ENCODE data around the gene ZBTB1.

Gene ZBTB1, protein sequence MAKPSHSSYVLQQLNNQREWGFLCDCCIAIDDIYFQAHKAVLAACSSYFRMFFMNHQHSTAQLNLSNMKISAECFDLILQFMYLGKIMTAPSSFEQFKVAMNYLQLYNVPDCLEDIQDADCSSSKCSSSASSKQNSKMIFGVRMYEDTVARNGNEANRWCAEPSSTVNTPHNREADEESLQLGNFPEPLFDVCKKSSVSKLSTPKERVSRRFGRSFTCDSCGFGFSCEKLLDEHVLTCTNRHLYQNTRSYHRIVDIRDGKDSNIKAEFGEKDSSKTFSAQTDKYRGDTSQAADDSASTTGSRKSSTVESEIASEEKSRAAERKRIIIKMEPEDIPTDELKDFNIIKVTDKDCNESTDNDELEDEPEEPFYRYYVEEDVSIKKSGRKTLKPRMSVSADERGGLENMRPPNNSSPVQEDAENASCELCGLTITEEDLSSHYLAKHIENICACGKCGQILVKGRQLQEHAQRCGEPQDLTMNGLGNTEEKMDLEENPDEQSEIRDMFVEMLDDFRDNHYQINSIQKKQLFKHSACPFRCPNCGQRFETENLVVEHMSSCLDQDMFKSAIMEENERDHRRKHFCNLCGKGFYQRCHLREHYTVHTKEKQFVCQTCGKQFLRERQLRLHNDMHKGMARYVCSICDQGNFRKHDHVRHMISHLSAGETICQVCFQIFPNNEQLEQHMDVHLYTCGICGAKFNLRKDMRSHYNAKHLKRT

DNA sequence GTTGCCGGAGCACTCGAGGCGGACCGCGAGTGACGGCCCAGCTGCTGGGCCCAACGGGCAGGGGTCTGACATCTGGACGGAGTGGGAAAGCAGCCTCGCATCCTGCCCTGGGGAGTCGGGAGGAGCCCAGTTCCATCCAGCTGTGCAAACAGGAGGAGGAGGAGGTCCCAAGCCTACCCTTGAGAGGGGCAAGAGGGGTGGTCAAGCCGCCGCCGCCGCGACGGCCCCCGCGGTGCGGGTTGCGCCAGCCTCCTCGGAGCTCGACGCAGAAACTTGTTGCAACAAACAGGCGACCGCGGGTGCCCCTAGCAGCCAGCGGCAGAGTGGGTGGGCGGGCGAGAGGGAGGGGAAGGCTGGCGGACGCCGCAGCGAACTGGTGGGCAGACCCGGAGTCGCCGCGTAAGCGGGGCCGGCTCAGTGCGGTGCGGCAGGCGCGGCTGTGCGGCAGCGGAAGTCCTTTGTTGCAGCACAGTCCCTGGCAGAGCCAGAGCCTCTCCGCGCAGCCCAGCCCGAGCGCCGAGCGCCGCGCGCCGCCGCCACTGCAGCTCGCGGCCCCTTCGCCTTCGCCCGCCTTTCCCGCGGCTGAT is at the start of gene ZBTB1:
TSS of gene ZBTB1 (plus strand) at position 461 of the 587 bp plus-strand sequence. CDS start 16,735 bp downstream, outside the sequence.
- DNase-seq = peak; percentile 85 to 95

DNA sequence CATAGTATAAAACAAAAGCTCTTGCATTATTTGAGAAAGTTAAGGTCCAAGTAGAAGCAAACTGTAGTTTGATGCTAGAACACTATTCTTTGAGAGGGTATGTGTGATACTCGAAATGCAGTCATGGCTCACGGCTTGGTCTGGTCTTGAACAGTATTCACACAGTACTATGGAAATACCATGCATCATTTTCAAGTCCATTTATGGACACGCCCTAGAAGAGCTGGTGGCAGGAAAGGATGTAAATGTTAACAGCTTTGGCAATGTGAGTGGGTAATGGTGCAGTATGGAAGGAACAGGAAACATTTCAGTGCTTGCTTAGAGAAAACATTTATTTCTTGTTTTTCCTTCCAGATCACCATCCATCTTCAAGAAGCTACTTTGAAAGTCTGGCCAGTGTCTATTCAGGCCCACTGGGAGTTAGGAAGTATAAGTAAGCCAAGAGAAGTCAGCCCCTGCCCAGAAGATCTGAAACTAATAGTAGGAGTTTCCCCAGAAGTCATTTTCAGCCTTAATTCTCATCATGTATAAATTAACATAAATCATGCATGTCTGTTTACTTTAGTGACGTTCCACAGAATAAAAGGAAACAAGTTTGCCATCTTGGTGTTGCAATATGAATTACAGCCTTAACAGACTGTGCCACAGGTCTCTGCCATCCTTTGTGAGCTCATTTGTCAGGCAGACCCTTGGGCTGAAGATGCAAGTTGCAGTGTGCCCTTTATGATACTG is 45.0 kb upstream of the ZBTB1 start:
- DNase-seq = no peak

- DNase-seq = no peak
Observed at GRCh38 chr14:64461221-64461620, 43.3 kb upstream of the ZBTB1 start.

DNA sequence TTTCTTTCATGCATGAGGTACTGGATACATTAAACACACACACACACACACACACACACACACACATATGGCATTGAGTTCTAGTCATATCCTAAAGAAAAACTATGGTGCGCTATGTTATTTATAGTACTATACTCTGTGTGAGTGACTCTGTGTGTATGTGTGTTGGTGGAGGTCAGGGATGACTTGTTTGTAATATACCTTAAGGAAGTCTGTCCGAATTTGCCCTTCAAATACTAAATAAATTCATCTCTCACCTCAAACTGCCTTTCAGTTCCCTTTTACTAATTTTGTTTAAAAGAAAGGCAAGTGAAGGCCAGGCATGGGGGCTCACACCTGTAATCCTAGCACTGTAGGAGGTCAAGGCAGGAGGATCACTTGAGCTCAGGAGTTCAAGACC is 41.4 kb upstream of the ZBTB1 start:
- no peak for DNase-seq

DNA sequence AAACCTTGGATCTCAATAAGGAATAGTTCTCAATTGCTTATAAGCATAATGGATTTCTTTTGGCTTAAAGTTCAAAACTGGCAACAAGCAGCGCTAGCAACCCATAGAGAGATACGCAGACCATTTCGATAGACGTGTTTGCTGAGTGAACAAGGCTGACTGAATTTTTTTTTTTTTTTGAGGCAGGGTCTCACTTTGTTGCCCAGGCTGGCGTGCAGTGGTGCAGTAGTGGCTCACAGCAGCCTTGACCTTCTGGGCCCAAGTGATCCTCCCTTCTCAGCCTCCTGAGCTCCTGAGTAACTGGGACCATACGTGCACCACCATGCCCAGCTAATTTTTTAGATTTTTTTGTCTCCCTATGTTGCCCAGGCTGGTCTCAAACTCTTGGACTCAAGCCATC is 40.7 kb upstream of the ZBTB1 start:
- no peak for DNase-seq

- DNase-seq = no peak
Observed at GRCh38 chr14:64464651-64465050, 39.9 kb upstream of the ZBTB1 start.

- no peak for DNase-seq
Observed at GRCh38 chr14:64465191-64465822, 39.3 kb upstream of the ZBTB1 start, which contains the start of gene AKAP5. TSS of gene AKAP5 (plus strand) at chr14:64465499. CDS start at chr14:64468395, 2,896 bp downstream.

DNA sequence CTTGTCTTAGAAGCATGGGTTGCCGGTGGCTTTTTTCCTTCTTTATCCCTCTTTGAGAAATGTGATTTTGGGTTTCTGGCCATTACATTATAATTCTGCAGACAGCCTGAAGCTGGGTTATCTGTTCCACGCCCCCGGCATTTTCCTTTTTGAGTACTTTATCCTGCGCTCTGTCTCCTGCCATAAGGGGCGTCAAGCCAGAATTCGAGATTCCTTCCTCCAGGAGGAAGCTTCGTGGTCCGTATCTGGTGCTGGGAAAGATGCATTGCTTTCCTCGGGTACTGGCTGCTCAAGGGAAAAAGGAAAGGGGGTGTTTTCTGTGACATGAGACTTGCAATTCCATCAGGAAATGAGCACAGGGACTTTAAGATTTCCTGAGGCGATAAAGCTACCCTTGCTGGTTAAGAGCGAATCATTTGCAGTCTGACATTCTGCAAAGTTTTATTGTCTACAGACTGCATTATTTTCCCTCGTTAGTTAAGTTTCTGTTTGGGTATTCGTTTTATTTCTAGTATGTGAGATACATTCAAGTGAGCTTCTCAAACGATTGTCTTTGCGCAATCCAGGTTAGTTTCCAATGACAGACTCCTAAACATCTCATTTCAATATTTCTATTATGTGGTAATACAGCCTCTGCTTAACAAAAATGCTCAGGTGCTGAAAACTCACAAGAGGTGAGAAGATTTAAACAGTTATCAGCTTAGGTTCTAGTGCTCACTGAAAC is 38.6 kb upstream of the ZBTB1 start:
- DNase-seq = peak in 1 of 2 donors; percentile 15

GRCh38 chr14:64467101-64467500 is 37.5 kb upstream of the ZBTB1 start:
- peak; percentile 60 to 78 for DNase-seq

DNA sequence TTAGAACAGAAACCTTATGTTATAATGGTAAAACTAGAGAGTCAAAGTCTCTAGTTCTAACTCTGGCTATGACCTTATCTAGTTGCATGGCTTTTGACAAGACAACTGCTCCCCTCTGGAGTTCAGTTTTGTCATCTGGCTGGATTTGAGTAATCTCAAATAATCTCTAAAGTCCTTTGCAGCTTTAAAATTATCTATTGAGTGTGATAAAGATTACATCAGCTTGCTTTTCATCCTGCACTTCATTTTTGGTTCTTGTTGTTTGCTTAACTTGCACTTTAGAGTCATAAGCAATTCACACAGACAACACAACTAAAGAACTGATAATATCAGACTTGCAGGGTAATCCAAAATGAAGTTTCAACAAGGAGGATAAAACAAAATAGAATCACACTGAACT is 37.0 kb upstream of the ZBTB1 start:
- no peak for DNase-seq

- no peak for DNase-seq
Observed at GRCh38 chr14:64468451-64468850, 36.1 kb upstream of the ZBTB1 start.

DNA sequence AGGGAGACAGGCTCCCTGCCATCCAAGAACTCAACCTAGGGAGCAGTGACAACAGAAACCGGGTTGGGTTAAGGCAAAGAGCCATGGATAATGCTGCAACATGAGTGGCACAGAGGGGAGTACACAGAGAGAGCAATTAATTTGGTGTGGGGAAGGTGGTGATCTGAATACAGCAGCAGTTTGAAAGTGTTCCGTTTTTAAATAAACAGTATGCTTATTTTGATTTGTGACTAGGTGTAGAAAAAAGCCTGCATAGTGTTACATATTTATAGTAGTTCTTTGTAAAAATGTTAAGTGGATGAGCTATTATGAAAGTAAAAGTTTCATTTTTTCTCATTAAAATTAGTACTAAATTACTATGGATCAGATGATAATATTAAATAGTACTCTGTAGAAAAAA is 30.5 kb upstream of the ZBTB1 start:
- DNase-seq = no peak

DNA sequence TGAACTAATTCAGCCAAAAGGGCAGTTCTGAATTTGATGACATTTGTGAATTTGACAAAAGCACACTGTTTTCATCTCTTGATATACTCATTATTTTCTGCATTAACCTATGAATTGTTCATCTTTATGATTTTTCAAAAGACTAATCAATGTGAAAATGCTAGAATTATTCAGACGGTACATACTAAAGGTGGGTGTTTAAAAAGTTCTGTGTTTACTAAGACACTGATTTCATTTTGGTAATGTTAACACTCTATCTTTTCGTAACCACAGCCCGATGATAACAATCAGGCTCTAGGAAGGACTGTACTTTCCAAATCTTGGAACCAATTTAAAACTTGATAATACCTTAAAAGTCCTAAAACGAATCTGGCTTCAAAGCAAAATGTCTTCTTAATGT is 29.9 kb upstream of the ZBTB1 start:
- DNase-seq = no peak

DNA sequence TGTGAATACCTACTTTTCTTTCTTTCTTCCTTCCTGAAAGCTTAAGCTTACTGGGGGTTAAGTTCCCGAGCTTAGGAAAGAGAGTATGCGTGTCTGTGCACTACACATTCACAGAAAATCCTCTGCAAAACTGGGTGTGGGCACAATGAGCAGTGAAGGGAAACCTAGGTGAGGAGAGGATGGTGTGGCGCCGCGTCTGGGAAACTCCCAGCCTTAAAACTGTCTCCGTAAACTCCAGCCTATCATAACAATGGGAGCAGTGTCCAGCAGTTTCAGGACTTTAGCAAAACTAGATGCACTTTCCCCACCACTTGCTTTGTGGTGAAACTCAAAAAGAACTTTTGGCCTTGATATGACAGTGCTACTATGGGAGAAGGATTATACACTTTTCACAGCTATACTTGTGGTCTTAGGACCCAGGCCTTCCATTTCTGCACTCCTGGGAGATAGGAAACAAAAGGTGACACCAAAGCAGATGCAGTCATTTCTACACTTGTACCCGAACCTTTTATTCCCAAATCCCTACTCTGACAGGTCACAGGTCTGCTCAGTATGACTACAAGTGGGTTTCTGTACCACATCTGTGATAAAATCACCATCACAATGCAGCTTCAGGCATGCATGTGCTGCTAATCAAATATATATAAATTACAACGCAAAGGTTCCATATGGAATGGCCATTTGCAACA is 28.8 kb upstream of the ZBTB1 start:
- DNase-seq = no peak

- DNase-seq = no peak
Observed at GRCh38 chr14:64476438-64476837, 28.1 kb upstream of the ZBTB1 start.

DNA sequence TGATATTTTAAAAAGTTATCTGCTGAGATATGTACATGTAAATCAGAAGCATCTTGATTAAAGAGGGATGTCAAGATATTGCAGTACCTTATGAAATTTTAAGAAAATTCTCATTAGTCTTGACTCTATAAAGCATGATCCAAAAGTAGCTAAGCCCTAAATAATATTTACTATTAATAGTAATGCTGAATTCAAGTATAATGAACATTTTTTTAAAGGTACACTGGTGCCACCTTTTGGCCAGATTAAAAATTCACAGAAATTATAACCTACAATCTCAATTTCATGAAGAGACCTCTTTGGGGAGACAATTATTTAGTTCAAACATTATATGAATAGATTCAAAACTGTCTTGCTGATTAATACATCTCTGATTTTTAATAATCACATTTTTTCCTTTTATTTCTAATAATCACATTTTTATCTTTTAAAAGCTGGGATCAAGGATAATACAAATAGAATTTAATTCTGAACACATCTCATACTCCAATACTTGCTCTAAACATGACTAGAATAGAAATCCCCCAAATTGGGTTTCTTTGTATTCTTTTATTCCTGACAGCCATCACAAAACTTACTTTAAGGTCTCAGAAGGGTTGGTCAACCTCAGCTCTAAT is 25.8 kb upstream of the ZBTB1 start:
- DNase-seq = peak; percentile 38 to 73

GRCh38 chr14:64488590-64489099 is 15.9 kb upstream of the ZBTB1 start:
- DNase-seq = no peak

DNA sequence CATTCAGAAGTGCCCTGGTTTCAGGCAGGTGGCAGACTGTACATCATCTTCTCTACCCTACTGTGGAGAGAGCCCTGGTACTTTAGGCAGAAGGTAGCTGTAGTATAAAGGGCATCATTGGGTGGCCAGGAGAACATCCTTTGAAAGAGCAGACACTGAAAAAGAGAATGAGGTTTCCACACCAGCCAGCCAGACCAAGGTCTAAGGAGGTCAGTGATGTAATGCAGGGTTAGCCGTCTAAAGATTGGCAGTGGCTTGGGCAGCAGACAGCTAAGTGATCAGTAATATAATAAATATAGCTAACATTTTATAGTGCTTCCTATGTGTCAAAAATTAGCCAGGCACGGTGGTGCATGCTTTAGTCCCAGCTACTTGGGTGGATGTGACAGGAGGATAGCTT is 12.9 kb upstream of the ZBTB1 start:
- no peak for DNase-seq

DNA sequence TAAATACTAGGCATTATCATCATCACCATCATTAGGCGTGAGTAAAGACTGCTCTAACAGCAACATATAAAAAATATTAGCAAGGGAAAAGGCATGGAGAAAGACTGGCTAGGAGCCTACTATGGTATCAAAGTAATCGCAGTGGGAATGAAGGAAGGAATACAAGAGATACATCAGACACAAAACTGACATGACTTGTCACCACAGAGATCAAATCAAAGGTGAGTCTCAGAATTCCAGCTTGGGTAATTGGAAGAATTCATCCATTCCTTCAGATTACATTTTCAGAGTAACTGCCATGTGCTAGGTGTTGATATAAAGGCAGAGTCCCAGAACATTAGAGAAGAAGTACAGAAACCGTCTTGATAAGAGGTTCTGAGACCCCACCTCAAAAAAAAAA is 11.1 kb upstream of the ZBTB1 start:
- no peak for DNase-seq

GRCh38 chr14:64495252-64495651 is 9.3 kb upstream of the ZBTB1 start:
- no peak for DNase-seq

GRCh38 chr14:64496764-64497163 is 7.8 kb upstream of the ZBTB1 start:
- DNase-seq = no peak

Measured in inflammatory macrophage treated with lipopolysaccharide for 1 hour (primary cell).